OCI-LY1 (cell line): Measurements from ENCODE around the gene PRUNE2.

Source experiments
- H2AFZ ChIP-seq: fragments of 200-600 bp; sonication (generic), shearing (Covaris generic); 2 replicates; pipeline ENCODE4 v1.6.0; 2014; ENCODE audit warnings: antibody characterized with exemption, mild to moderate bottlenecking, low read length
- H3F3A ChIP-seq: fragments of 200-600 bp; sonication (generic), shearing (Covaris generic); 2 replicates; pipeline ENCODE4 v1.6.0; 2014; ENCODE audit warnings: mild to moderate bottlenecking, antibody characterized with exemption, low read length, moderate library complexity; ENCODE audit not compliant: insufficient read depth
- H3K27ac ChIP-seq: fragments of 200-600 bp; sonication (generic); 2 replicates; pipeline ENCODE4 v1.5.1; 2014; ENCODE audit warnings: low read length, mixed run types, mild to moderate bottlenecking, low read depth; ENCODE audit not compliant: poor library complexity, severe bottlenecking
- H3K27me3 ChIP-seq: fragments of 200-600 bp; sonication (generic); 2 replicates; pipeline ENCODE4 v1.6.0; 2014; ENCODE audit warnings: antibody characterized with exemption, mild to moderate bottlenecking, low read length, moderate library complexity; ENCODE audit not compliant: insufficient read depth
- H3K36me3 ChIP-seq: fragments of 200-600 bp; sonication (generic); 2 replicates; pipeline ENCODE4 v1.6.1; 2014; ENCODE audit warnings: mild to moderate bottlenecking, antibody characterized with exemption, low read length, moderate library complexity, mixed read lengths; ENCODE audit not compliant: insufficient read depth
- H3K4me1 ChIP-seq: fragments of 200-600 bp; sonication (generic); 2 replicates; pipeline ENCODE4 v1.5.1; 2014; ENCODE audit warnings: mild to moderate bottlenecking, low read length, moderate library complexity; ENCODE audit not compliant: insufficient read depth, severe bottlenecking
- H3K4me2 ChIP-seq: fragments of 200-600 bp; sonication (generic), shearing (Covaris generic); 2 replicates; pipeline ENCODE4 v1.6.1; 2014; ENCODE audit warnings: low read length
- H3K4me3 ChIP-seq: fragments of 200-600 bp; sonication (generic); 2 replicates; pipeline ENCODE4 v1.5.1; 2014; ENCODE audit warnings: low read length, low read depth, mild to moderate bottlenecking, mixed read lengths; ENCODE audit not compliant: poor library complexity, severe bottlenecking
- H3K79me2 ChIP-seq: fragments of 200-600 bp; shearing (Covaris generic); 2 replicates; pipeline ENCODE4 v1.6.1; 2016; ENCODE audit warnings: mixed run types, low read length, mixed read lengths; ENCODE audit not compliant: insufficient read depth
- H3K9ac ChIP-seq: fragments of 200-600 bp; sonication (generic), shearing (Covaris generic); 2 replicates; pipeline ENCODE4 v1.6.1; 2014; ENCODE audit warnings: mild to moderate bottlenecking, low read length, mixed read lengths
- H3K9me2 ChIP-seq: fragments of 200-600 bp; sonication (generic), shearing (Covaris generic); 2 replicates; pipeline ENCODE4 v1.6.1; 2014; ENCODE audit warnings: low read depth, mild to moderate bottlenecking, low read length, mixed read lengths
- H3K9me3 ChIP-seq: fragments of 200-600 bp; shearing (Covaris generic); 2 replicates; pipeline ENCODE4 v1.6.1; 2014; ENCODE audit warnings: low read length, mixed read lengths
- H4K20me1 ChIP-seq: fragments of 200-600 bp; sonication (generic), shearing (Covaris generic); 2 replicates; pipeline ENCODE4 v1.6.0; 2016; ENCODE audit warnings: mild to moderate bottlenecking, low read length; ENCODE audit not compliant: insufficient read depth
- CTCF ChIP-seq: fragments of 200-600 bp; sonication (generic), shearing (Covaris generic); IDR thresholded peaks from 2 replicates; pipeline ENCODE4 v1.5.1; 2017; ENCODE audit warnings: mild to moderate bottlenecking, antibody characterized with exemption, low read length, moderate library complexity, mixed read lengths
- EZH2 ChIP-seq: fragments of 200-600 bp; sonication (generic), shearing (Covaris generic); IDR thresholded peaks from 2 replicates; pipeline ENCODE4 v1.8.0; 2017; ENCODE audit warnings: borderline replicate concordance, mixed run types, mild to moderate bottlenecking, antibody characterized with exemption, low read length, moderate library complexity, mixed read lengths

The PRUNE2 gene

GRCh38 chr9:76803762-76804161 lies 102.2 kb downstream of the PRUNE2 start:
- H3K27me3 ChIP-seq: no peaks in the 10 kb centered on the region
- H4K20me1 ChIP-seq: no peaks in the 10 kb centered on the region
- no peak overlapping the region for H3K27ac ChIP-seq
- no peak overlapping the region for H3K4me3 ChIP-seq
- H3K9me2 ChIP-seq: no peaks in the 10 kb centered on the region
- no peak overlapping the region for H2AFZ ChIP-seq
- H3K9me3 ChIP-seq: no peaks in the 10 kb centered on the region
- no peaks in the 10 kb centered on the region for H3K36me3 ChIP-seq
- no peaks in the 10 kb centered on the region for H3K79me2 ChIP-seq
- TF ChIP-seq EZH2: no peak
- TF ChIP-seq CTCF: no peak
- no peaks in the 10 kb centered on the region for H3F3A ChIP-seq
- H3K4me1 ChIP-seq: no peaks in the 10 kb centered on the region
- H3K4me2 ChIP-seq: no peak overlapping the region
- no peak overlapping the region for H3K9ac ChIP-seq

- Histone ChIP-seq H3K27me3 (no peaks in the 10 kb centered on the region), H3K4me1 (no peaks in the 10 kb centered on the region), H3K27ac (no peak overlapping the region)
These were observed 102.8 kb downstream of the PRUNE2 start for GRCh38 chr9:76803083-76803482.

GRCh38 chr9:76800901-76801300 lies 105.0 kb downstream of the PRUNE2 start:
- H3K9me2 ChIP-seq: no peaks in the 10 kb centered on the region
- H3K79me2 ChIP-seq: no peaks in the 10 kb centered on the region
- no peak overlapping the region for H3K27ac ChIP-seq
- TF ChIP-seq EZH2: no peak
- no peak overlapping the region for H3K4me2 ChIP-seq
- no peaks in the 10 kb centered on the region for H3K9me3 ChIP-seq
- H3F3A ChIP-seq: no peaks in the 10 kb centered on the region
- H3K4me3 ChIP-seq: no peak overlapping the region
- no peaks in the 10 kb centered on the region for H3K36me3 ChIP-seq
- no peak overlapping the region for H2AFZ ChIP-seq
- no peaks in the 10 kb centered on the region for H3K27me3 ChIP-seq
- no peak overlapping the region for H3K9ac ChIP-seq
- H3K4me1 ChIP-seq: no peaks in the 10 kb centered on the region
- no peaks in the 10 kb centered on the region for H4K20me1 ChIP-seq

More at GRCh38 chr9:76803083-76803482, 102.8 kb downstream of the PRUNE2 start:
- Histone ChIP-seq H3K79me2 (no peaks in the 10 kb centered on the region), H3F3A (no peaks in the 10 kb centered on the region), H4K20me1 (no peaks in the 10 kb centered on the region), H3K9me3 (no peaks in the 10 kb centered on the region), H3K4me3 (no peak overlapping the region), H3K36me3 (no peaks in the 10 kb centered on the region), H3K4me2 (no peak overlapping the region), H3K9me2 (no peaks in the 10 kb centered on the region), H3K9ac (no peak overlapping the region), H2AFZ (no peak overlapping the region)
- no peak for TF ChIP-seq CTCF
- TF ChIP-seq EZH2: no peak

- H3K4me2 ChIP-seq: no peak overlapping the region
- no peak overlapping the region for H3K27ac ChIP-seq
- no peaks in the 10 kb centered on the region for H3F3A ChIP-seq
These were observed 106.4 kb downstream of the PRUNE2 start for GRCh38 chr9:76799473-76799872.

More at GRCh38 chr9:76799473-76799872, 106.4 kb downstream of the PRUNE2 start:
- H3K27me3 ChIP-seq: no peaks in the 10 kb centered on the region
- no peaks in the 10 kb centered on the region for H3K4me1 ChIP-seq
- no peaks in the 10 kb centered on the region for H3K36me3 ChIP-seq
- no peaks in the 10 kb centered on the region for H3K79me2 ChIP-seq
- H3K4me3 ChIP-seq: no peak overlapping the region
- no peaks in the 10 kb centered on the region for H3K9me3 ChIP-seq
- no peaks in the 10 kb centered on the region for H4K20me1 ChIP-seq
- no peak overlapping the region for H3K9ac ChIP-seq
- H2AFZ ChIP-seq: no peak overlapping the region
- no peaks in the 10 kb centered on the region for H3K9me2 ChIP-seq
- TF ChIP-seq CTCF (no peak), EZH2 (no peak)
